ENCODE results near the gene CLIC2. TPM values are rescaled to one million over a fixed set of nuclear protein-coding genes. Genes with fewer than 3 reads are reported as not detected.
"Not testable (repeated sequence)": the region's sequence is repeated elsewhere in the genome, so short reads cannot be mapped to it uniquely, and the experiment has no call there.

Gene CLIC2
- not detected for total RNA-seq

DNA sequence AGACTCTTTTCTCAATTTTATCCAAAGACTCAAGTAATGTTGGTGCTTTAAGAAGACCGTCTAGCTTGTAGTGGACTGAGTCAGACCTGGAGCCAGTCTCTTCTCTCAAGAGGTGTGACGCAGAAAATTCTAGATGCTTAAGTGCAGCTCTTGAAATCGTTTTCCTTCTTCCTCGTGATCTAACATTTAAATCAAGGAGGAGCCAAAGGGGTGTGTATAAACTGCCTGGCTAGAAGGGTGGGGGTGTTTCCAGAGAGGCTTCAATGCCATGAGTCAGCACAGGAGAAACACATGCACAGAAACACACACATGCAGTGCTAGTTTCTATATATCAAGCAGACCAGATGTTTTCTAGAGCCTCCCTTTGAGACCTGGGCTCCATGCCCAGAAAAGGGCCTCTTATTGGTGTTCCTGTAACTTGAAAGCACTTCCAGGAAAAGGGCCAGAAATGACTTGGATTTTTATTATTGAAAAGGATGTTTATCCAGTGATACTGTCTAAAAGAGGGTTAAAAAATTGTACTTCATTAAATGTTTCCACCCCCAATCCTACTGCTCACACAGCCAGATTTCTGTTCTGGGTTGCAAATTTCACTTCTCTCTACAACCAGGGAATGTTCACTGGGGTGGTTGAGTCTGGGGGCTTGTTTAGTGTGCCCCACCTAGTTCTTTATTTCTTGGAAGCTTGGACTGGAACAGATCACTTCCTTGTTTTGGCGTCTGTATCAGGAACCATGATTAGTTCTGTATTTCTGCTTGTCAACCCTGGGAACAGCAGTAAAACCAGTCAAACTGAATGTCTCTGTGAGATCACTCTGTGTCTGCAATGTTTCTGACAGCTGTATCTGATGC, at the start of gene CLIC2:
CLIC2 (minus strand) TSS at position 129 of the 851 bp plus-strand sequence. CDS start 187 bp downstream, outside the sequence.
- no peak for DNase-seq

DNA sequence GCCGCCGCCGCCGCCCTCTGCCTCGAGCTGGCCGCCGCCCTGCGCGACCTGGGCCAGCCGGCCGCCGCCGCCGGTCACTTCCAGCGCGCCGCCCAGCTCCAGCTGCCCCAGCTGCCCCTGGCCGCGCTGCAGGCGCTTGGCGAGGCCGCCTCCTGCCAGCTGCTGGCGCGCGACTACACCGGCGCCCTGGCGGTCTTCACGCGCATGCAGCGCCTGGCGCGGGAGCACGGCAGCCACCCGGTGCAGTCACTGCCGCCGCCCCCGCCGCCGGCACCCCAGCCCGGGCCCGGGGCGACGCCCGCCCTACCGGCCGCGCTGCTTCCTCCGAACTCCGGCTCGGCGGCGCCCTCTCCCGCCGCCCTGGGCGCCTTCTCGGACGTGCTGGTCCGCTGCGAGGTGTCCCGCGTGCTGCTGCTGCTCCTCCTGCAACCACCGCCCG, 48.1 kb upstream of the CLIC2 start:
- not testable (repeated sequence) for DNase-seq

DNA sequence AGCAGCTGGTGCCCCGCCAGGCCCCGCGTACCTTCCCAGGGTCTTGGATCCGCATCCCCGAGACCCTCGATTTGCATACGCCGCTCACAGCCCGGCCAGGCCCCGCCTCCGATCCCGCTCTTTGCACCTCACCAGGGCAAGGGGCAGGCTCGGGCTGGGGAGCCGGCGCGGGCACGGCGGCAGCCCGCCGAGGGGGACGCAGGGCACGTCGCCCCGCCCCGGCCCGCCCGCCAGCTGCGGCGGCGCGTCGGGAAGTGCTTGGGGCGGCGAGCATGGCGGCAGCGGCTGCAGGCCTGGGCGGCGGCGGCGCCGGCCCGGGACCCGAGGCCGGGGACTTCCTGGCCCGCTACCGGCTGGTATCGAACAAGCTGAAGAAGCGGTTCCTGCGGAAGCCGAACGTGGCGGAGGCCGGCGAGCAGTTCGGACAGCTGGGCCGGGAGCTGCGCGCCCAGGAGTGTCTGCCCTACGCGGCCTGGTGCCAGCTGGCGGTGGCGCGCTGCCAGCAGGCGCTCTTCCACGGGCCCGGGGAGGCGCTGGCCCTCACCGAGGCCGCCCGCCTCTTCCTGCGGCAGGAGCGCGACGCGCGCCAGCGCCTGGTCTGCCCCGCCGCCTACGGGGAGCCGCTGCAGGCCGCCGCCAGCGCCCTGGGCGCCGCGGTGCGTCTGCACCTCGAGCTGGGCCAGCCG, 47.6 kb upstream of the CLIC2 start, which contains the start of gene F8A2:
F8A2 (plus strand) TSS at position 253 of the 686 bp plus-strand sequence; CDS start at position 273, 20 bp downstream.
- DNase-seq: not testable (repeated sequence)

DNA sequence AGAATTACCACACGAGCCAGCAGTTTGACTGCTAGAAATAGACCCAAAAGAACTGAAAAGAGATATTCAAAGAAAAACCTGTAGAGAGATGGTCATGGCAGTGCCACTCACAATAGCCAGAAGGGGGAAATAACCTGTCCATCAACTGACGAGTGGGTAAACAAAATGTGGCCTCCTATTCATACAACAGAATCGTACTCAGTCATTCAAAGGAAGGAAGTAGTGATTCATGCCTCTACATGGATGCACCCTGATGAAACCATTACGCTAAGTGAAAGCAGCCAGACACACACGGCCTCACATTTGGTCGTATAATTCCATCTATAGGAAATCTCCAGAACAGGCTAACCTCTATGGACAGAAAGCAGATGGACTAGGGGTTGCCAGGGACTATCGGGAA, 45.4 kb upstream of the CLIC2 start:
- not testable (repeated sequence) for DNase-seq

DNA sequence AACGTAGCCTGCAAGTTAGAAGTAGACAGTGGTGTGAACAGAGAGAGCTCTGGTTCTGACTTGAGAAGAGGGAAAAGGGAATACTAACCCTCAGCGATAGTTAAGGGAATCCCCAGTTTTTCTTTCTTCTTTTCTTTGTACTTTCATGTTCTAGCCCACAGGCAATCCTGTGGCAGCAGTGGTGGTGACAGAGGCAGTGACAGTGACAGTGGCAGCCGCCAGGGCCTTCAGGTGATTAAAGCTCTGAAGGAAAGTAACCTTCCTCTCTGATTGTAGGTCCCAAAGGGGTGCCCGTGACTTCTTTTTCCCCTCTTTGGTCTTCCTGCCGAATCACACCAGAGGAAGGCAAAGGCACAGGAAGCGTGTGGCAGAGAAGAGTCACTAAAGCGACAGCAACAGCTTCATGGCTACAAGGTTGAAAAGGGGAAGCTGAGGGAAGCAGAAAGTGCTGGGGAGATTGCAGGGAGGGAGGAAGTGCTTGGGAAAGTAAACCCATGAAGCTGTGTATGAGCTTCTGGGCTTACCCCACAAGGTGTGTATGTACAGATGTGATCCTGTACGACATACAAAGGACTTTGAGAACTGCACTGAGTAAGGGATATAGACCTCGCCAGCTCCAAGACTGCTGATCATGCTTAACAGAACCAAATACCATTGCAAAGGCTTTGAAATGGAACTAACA, 39.5 kb upstream of the CLIC2 start:
- DNase-seq: not testable (repeated sequence)

DNA sequence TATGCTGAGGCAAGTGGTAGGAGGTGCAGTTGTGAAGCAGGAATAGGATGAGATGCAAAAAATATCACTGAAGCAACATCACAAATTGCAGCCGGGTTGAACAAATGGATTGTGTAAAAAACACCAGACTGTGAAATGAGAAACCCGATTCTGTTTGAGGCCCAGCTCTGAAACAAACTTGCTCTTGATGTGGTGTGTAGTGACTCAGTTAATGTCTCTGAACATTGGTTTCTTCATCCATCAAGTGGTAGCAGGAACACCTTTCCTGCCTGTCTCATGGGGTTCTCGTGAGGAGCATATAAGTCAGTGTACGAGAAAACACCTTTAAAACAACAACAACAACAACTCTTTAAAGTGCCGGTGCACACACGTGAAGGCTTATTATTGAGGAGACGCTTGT, 29.3 kb upstream of the CLIC2 start:
- not testable (repeated sequence) for DNase-seq

DNA sequence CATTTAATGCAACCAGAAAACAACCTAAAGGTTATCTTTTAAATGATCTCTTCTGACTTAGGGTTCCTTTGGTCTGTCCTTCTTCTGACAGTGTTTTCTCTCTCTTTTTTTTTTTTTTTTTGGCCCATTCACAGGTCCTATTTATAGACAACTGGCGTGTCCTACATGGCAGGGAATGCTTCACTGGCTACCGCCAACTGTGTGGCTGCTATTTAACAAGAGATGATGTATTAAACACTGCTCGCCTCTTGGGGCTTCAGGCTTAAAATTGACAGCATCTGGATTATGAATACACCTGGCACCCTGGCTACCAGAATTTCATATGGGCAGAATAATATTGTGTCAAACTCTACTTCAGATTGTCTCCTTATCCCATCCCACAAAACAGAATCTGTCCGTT, 15.0 kb upstream of the CLIC2 start:
- not testable (repeated sequence) for DNase-seq

DNA sequence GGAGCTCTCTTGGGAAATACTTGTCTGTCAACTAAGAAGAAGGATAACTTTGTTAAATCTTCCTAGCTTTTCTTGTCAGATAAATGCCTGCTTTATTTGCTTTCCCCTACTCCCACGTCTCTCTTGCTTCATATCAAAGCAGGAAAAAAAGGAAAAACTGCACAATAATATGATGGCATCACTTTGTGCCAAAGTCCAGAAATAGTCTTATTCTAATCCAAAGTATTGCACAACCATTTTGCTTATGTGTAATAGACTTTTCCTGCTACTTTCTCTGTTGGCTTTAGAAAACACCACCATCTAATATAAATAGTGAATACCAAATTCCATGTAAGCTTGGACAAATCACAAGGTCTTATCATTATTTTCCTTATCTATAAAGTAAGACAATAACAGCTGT, 11.3 kb upstream of the CLIC2 start:
- not testable (repeated sequence) for DNase-seq

DNA sequence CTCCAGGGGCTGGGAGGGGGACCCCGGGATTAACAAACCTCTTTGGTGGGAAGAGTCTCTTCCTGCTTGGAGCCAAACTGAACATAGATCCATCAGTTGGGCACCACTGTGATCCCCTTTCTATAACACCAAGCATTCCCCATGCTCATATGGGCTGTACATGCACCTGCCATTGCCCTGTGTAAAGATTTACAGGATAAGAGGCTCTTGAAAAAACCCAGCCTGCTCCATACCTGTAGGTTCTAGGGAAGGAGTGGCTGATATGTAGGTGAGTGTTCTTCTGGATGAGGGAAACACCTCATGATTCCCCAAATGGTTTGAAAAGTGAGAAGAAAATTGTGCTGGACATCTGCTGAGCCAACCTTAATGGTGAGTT, 911 bp upstream of the CLIC2 start:
- not testable (repeated sequence) for DNase-seq

DNA sequence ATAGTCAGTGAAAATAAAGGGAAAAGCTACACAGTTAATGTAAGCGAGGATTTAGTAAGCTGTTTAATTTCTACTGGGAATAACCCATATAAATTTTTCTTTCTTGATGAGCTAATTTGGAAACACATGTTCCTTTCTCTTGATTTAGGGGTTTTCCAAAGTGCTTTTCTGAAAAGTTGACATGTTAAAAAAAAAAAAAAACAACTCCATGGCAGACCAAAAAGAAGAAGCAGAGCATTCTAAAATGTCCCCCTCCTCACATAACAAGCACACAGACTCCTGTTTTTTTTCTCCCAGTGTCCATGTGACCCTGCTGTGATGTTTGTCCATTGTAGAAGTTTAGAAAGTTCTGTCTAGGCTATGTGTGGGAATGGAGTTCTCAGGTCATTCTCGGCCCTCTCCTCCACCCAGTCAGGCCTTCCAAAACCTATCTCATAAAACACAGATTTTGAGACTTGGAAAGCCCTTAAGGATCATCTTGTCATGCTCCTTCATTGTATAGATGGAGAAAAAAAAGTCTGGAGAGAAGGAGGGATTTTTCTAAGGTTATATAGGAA, 792 bp downstream of the CLIC2 start:
- no peak for DNase-seq

DNA sequence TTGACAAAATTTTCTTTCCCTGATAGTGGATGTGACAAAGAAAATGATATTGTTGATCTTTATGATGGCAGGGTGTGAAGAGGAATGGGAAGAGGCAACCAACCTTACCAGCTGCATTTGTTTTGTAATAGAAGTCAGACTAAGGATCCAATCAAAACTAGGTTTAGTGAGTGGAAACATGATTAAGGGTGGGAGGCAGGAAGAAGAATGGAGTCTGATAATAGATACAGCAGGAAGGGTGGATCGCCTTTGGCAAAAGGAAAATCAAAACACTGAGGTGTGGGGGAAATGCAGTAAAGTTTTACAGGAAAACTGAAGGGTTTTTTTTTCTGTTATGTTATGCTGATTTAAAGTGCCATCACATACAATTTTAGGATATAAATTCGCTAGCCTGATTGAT, 3.4 kb downstream of the CLIC2 start:
- DNase-seq: no peak

DNA sequence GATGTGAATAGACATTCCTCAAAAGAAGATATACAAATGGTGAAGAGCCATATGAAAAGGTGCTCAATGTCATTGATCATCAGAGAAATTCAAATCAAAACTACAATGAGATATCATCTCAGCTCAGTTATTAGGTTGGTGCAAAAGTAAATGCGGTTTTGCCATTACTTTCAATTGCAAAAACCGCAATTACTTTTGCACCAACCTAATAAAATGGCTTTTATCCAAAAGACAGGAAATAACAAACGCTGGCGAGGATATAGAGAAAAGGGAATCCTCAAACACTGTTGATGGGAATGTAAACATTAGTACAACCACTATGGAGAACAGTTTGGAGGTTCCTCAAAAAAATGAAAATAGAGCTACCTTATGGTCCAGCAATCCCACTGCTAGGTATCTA, 5.1 kb downstream of the CLIC2 start:
- no peak for DNase-seq

DNA sequence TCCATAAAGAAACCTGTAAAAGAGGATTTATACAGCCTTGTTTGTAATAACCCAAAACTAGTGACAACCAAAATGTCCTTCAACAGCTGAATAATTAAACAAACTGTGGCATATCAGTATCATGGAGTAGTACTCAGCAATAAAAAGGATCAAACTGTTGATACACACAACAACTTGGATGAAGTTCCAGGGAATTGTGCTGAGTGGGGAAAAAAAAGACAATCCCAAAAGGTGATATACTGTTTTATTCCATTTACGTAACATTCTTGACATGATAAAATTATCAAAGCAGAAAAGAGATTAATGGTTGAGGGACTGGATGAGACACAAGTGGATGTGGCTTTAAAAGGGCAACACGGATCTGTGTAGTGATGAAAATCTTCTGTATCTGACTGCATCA, 7.8 kb downstream of the CLIC2 start:
- DNase-seq: no peak

DNA sequence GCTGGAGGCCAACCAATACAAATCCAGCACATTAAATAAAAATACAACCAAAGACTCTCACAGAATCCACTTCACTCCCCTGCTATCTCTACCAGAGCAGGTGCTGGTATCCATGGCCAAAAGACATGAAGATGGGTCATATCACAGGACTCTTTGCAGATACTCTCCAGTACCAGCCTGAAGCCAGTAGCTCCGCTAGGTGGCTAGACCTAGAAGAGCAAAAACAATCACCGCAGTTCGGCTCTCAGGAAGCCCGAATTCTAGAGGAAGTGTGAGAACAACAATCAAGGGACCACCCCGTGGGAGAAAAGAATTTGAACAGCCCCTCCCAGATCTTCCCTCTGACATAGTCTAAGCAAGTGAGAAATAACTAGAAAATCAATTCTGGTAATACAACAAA, 20.2 kb downstream of the CLIC2 start:
- DNase-seq: no peak

DNA sequence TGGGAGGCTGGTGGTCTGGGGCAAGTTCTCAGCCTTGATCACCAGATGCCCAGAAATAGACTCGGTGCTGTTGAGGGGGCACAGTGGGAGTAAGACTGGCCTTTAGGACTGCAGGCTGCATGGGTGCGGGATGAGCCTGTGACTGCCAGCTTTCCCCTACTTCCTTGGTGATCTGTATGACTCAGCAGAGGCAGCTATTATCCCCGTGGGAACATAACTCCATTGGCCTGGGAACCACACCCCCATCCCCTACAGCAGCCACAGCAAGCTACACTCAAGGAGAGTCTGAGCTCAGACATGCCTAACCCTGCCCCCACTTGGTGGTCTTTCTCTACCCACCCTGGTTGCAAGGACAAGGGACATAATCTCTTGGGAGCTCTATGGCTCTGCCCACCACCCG, 20.6 kb downstream of the CLIC2 start:
- no peak for DNase-seq

DNA sequence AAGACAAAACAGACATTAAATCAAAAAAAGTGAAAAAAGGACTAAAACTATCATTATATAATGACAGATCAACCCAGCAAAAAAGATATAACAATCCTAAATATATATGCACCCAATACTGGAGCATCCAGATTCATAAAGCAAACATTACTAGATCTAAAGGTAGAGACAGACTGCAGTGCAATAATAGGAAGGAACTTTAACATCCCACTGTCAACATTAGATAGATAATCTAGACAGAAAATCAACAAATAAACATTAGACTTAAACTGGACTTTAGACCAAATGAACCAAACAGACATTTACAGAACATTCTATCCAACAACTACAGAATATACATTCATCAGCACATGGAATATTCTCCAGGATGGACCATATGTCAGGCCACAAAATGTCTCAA, 40.6 kb downstream of the CLIC2 start:
- no peak for DNase-seq

DNA sequence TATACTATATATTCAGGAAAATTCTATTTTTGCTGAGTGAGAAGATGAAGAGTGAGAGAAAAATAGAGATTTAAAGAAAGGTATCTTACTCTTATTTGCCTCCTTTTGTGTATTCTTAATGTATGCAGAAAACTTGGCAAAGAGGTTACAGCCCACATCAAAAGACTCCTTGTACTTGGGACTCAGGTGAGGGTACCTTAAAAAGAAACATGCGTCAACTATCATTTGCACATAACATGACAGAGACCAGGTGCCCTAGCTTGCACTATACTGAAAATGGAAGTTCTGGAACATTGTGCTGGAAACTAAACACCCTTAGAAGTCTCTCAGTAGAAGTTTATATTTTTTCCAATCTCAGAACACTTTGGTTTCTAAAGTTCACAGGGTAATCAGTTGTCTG, 54.5 kb downstream of the CLIC2 start:
- DNase-seq: no peak

DNA sequence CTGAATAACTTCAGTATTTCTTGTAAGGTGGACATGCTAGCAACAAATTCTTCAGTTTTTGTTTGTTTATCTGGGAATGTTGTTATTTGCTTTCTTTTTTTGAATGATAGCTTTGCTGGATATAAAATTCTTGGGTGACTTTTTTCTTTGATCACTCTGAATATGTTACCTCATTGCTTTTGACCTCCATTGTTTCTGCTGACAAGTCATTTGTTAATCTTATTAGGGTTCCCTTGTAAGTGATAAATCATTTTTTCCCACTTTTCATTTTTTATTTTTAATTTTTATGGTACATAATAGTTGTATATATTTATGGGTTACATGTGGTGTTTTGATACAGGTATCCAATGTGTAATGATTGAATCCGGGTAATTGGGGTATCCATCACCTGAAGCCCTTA, 63.4 kb downstream of the CLIC2 start:
- DNase-seq: no peak

DNA sequence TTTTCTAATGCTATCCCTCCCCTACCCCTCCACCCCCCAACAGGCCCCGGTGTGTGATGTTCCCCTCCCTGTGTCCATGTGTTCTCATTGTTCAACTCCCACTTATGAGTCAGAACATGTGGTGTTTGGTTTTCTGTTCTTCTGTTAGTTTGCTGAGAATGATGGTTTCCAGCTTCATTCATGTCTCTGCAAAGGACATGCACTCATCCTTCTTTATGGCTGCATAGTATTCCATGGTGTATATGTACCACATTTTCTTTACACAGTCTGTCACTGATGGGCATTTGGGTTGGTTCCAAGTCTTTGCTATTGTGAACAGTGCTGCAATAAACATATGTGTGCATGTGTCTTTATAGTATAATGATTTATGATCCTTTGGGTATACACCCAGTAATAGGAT, 66.4 kb downstream of the CLIC2 start:
- not testable (repeated sequence) for DNase-seq

DNA sequence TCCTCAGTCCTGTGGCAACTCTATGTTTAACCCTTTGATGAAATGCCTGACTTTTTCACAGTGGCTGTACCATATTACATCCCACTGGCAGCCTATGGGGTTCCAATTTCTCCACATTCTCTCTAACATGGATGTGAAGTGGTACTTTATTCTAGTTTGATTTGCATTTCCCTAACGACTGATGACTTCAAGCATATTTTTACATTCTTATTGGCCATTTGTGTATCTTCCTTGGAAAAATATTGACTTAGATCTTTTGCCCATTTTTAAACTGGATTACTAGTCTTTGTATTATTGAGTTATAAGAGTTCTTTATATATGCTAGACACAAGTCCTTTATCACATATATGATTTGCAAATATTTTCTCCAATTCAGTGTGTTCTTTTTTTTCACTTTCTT, 68.0 kb downstream of the CLIC2 start:
- DNase-seq: no peak

DNA sequence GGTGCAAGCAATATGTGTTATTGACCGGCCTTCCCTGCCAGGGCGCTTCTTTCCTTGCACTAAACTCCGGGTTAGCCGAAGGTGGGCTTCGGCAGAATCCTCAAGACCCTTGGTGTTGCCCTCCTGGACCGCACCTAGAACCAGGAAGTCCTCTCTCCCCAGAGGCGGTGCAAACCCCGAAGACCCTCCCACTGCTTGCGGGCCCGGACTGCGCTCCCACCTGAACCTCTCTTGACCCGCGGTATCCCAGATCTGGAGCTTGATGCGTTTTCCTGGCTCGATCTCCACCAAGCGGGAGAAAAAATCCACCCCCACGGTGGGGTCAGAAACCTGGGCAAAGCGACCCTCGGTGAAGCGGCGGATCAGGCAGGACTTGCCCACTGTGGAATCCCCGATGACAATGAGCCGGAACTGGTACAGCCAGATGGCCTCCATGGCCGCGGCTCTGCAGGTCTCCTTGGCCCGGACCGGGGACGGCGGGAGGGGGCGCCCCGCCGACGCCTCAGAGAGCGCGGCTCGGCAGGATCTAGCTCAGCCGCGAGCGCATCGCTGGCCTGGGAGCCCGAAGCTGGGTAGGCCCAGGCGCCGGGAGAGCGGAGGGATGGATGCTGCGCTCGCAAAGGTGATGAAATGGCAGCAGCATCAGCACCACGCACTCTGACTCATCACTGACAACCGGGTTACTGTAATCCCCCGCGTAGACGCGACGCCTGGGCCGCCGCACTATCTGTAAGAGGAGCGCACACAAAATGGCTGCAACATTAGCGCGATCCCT, 70.4 kb downstream of the CLIC2 start, which contains the start of gene RAB39B:
RAB39B (minus strand) TSS at position 638 of the 775 bp plus-strand sequence; CDS start at position 435, 203 bp downstream.
- peak; percentile 56 for DNase-seq

Data from effector CD4-positive, alpha-beta T cell (primary cell).